Neural crest cell (in vitro differentiated cells): ENCODE measurements around the gene ARHGAP26. TPM values are rescaled to one million over a fixed set of nuclear protein-coding genes. Genes with fewer than 3 reads are reported as not detected.

Experiments used
- DNase-seq: peaks from one replicate; pipeline ENCODE4 v3.0.0; 2021; ENCODE audit warnings: low read depth, mixed read lengths, low spot score
- H3K27ac Mint-ChIP-seq: one replicate; pipeline ENCODE4 v1.8.0; 2021; ENCODE audit warnings: mild to moderate bottlenecking, mixed read lengths; ENCODE audit not compliant: unreplicated experiment
- H3K27me3 Mint-ChIP-seq: 2 replicates; pipeline ENCODE4 v1.8.0; 2021; ENCODE audit warnings: low read depth, mild to moderate bottlenecking, mixed read lengths
- H3K36me3 Mint-ChIP-seq: 2 replicates; pipeline ENCODE4 v1.8.0; 2021; ENCODE audit warnings: low read depth, mild to moderate bottlenecking, mixed read lengths
- H3K4me1 Mint-ChIP-seq: 2 replicates; pipeline ENCODE4 v1.8.0; 2021; ENCODE audit warnings: mixed read lengths
- H3K4me3 Mint-ChIP-seq: one replicate; pipeline ENCODE4 v1.8.0; 2021; ENCODE audit warnings: mild to moderate bottlenecking, mixed read lengths
- H3K9me3 Mint-ChIP-seq: 2 replicates; pipeline ENCODE4 v1.8.0; 2021; ENCODE audit warnings: mixed read lengths
- total RNA-seq: library from RNA; stranded (reverse); gene quantifications from 2 replicates; pipeline ENCODE4 v1.2.1, GENCODE V29; 2021
- TF ChIP-seq, protein P1 (sequence below): fragments of 200-600 bp; sonication (generic); conservative IDR thresholded peaks from 2 replicates; pipeline ENCODE4 v1.5.0; 2021; ENCODE audit warnings: antibody characterized with exemption, mild to moderate bottlenecking

The ARHGAP26 gene
- total RNA-seq, 1 donor from 2014 or later: 5.5 TPM

DNA sequence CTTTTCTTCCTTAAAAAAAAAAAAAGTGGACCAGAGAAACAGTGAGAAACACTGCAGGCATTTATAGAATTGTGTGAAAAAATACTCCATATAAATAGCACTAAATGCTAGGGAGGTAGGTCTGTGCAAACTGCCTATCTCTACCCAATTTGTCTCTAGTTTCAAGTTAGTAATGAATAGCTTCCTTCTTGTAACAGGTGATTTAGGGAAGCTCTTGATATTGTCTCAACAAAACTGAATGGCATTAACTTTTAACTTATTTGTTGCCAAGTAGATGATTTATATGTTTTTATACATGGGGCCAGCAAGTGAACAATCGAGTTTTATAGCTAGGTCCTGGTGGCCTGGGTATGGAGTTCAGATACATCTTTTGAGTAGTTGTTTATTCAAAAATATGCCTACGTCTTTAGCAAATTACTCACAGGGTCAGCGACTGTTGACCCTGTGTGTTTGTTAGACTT is 349.7 kb downstream of the ARHGAP26 start:
- TF ChIP-seq, protein P1, sequence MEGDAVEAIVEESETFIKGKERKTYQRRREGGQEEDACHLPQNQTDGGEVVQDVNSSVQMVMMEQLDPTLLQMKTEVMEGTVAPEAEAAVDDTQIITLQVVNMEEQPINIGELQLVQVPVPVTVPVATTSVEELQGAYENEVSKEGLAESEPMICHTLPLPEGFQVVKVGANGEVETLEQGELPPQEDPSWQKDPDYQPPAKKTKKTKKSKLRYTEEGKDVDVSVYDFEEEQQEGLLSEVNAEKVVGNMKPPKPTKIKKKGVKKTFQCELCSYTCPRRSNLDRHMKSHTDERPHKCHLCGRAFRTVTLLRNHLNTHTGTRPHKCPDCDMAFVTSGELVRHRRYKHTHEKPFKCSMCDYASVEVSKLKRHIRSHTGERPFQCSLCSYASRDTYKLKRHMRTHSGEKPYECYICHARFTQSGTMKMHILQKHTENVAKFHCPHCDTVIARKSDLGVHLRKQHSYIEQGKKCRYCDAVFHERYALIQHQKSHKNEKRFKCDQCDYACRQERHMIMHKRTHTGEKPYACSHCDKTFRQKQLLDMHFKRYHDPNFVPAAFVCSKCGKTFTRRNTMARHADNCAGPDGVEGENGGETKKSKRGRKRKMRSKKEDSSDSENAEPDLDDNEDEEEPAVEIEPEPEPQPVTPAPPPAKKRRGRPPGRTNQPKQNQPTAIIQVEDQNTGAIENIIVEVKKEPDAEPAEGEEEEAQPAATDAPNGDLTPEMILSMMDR: no peak
- H3K9me3 Mint-ChIP-seq: no peaks in the 10 kb centered on the region
- no peaks in the 10 kb centered on the region for H3K36me3 Mint-ChIP-seq
- H3K27me3 Mint-ChIP-seq: no peaks in the 10 kb centered on the region
- no peaks in the 10 kb centered on the region for H3K4me1 Mint-ChIP-seq
- H3K27ac Mint-ChIP-seq: no peak overlapping the region
- DNase-seq: no peak
- H3K4me3 Mint-ChIP-seq: no peak overlapping the region

DNA sequence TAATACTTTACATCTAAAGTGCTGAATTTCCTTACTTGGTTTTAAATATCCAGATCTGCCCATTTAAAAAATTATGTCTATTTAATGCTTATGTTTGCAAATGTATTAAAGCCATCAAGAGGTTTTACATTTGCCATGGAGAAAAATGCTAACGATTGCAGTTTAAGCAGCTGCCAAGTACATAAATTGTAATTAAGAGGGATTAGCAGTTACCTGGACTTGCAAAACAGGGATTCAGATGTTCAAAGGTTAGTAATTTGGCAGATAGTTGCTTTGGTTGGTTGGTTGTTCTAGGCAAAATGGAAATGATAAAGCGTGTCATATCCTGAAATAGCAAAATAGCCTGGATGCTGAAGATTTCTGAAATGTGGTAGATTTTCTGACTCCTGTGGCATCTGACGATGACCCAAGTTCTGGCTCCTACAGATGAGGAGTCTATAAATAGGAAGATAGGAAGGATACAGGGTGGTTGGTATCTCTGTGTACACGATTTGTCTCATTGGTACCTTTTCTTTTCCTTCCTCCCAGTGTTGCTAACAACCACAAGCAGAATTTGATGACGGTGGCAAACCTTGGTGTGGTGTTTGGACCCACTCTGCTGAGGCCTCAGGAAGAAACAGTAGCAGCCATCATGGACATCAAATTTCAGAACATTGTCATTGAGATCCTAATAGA is 350.4 kb downstream of the ARHGAP26 start:
- H3K4me3 Mint-ChIP-seq: no peak overlapping the region
- H3K4me1 Mint-ChIP-seq: no peaks in the 10 kb centered on the region
- H3K36me3 Mint-ChIP-seq: no peaks in the 10 kb centered on the region
- no peaks in the 10 kb centered on the region for H3K27me3 Mint-ChIP-seq
- TF ChIP-seq, protein P1: no peak
- no peak overlapping the region for H3K27ac Mint-ChIP-seq
- no peaks in the 10 kb centered on the region for H3K9me3 Mint-ChIP-seq
- no peak for DNase-seq

DNA sequence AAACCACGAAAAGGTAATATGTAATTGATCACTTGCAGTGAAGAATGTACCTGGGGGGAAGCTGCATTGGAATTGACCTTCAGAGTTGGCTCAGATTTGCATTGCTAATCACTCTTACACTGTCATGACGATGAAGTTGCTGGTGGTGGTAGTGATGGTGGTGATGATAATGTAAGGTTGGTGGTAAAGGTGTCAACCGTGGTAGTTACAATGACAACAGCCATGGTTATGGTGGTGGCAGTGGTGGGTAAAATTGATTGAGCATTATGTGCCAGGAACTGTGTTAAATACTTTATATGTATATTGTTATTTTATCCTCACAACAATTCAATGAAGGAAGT is 350.9 kb downstream of the ARHGAP26 start:
- no peak for DNase-seq
- Mint-ChIP-seq H3K27ac (no peak overlapping the region), H3K36me3 (no peaks in the 10 kb centered on the region), H3K9me3 (no peaks in the 10 kb centered on the region), H3K4me3 (no peak overlapping the region), H3K4me1 (no peaks in the 10 kb centered on the region), H3K27me3 (no peaks in the 10 kb centered on the region)
- TF ChIP-seq, protein P1: no peak

DNA sequence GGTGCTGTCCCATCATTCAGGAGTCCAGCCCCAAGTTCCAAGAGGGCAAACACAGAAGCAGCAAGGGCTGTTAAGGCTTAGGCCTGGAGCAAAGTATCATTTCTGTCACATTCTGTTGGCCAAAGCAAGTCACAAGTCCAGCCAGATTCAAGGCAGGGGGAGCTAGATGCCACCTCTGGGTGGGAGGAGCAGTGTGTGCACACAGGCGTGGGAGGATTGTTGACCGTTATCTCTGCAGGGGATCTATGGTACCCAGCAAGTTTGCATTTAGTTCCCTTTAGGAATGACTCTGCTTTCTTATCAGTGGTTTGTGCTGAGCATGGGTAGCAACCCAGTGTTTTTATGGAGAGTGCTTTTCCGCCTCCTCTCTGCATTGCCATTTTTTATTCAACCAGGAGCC is 354.4 kb downstream of the ARHGAP26 start:
- DNase-seq: no peak
- Mint-ChIP-seq H3K9me3 (peaks cover 3% of the 10 kb centered on the region), H3K4me1 (no peaks in the 10 kb centered on the region), H3K27ac (no peak overlapping the region), H3K4me3 (no peak overlapping the region), H3K27me3 (no peaks in the 10 kb centered on the region), H3K36me3 (no peaks in the 10 kb centered on the region)
- TF ChIP-seq, protein P1: no peak

DNA sequence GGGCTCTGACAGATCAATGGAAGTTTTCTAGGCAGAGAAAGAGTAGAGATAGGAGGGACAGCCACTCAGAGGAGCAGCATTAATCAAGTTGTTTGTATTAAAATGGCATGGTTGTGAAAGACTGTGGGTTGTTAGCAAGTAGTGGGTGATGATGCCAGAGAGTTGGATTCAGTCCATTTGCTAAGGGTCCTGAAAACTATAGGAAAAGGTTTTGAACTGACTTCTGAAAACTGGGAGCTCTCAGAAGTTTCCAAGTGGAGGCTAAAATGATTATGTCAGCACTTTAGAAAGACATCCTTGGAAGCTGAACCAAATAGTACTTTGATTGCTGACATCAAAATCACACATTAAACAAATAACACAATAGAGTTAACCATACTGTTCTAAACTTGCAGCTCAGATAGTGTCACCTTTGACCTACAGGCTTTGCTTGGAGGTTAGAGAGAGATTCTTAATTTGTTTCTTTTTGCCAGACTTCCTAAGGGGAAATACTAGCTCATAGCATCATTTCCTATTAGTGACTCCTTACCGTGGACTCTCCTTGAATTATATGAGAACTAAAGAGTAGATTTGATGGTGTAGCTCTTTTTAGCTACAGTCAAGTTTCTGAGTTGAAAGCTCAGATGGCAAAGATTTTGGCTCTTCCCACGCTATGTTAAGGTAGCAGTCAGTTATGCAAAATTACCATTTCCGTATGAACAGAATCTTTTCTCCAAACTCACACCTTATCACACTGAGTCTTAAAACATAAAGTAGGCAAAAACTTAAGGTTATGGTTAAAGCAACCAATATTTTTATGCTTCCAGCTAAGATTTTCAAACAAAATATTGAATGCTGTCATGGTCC is 356.2 kb downstream of the ARHGAP26 start:
- no peak for DNase-seq
- H3K27me3 Mint-ChIP-seq: no peaks in the 10 kb centered on the region
- no peak overlapping the region for H3K4me3 Mint-ChIP-seq
- H3K4me1 Mint-ChIP-seq: peaks cover 7% of the 10 kb centered on the region
- TF ChIP-seq, protein P1: no peak
- peaks cover 3% of the 10 kb centered on the region for H3K9me3 Mint-ChIP-seq
- no peak overlapping the region for H3K27ac Mint-ChIP-seq
- no peaks in the 10 kb centered on the region for H3K36me3 Mint-ChIP-seq
